HG03175 (cell line): ENCODE results near the gene CPPED1.

Experiments used
- ATAC-seq: cut with Tn5 transposase; IDR thresholded peaks from one replicate; pipeline ENCODE4 v1.9.1; 2021; ENCODE audit warnings: mild to moderate bottlenecking, moderate library complexity; ENCODE audit not compliant: unreplicated experiment

Gene CPPED1

GRCh38 chr16:12655537-12655936 lies 148.2 kb downstream of the CPPED1 start:
- ATAC-seq, result no peak

- ATAC-seq, result no peak
Observed at GRCh38 chr16:12653820-12654392, 149.8 kb downstream of the CPPED1 start.

DNA sequence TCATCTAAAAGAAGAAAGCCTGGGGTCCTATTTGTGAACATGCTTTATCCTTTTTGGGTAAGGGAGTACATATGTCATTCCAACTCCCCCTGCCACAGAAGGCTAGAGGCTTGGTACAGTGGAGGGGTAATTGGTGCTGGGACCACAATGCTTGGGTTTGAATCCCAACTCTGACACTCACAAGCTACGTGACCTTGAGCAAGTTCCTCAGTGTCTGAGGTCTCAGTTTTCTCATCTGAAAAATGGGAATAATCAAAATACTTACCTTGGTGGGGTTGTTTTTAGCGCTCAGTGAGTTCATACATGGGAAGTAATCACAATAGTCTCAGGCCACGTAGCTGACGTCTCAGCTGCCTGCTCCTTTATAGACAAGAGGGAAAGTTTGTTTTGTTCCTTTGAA lies 150.8 kb downstream of the CPPED1 start:
- no peak for ATAC-seq

DNA sequence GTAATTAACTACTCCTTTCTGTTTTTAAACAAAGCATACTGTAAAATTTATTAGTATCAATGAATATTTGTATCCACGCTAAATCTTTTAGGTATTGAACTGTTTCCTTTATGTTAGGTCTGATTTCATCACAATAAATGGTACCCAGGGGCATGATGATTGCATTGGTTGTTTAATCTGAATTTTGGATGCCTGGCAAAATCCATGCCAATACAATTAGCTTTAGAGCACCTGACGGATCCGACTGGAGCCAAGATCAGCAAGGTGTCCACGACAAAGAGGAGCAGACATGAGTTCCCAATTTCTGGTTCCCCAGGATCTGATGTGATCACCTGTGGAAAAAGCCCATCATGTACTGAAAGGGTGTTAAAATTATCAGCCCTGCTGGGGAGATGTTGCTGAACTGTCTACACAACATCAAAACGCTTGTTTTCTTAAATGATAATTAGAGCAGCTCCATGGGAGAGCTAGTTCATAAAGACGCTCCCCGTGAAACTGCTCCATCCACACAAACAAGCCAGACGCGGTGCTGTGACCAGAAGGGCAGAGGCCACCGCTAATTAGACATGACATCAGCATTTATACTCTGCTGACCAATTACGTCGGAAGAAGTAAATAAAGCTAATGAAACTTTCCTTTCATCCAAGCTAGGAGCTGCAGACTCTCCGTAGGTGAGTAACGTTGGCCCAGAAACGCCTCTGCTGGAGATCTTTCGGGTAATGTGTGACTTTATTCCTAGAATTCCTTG lies 151.7 kb downstream of the CPPED1 start:
- no peak for ATAC-seq

DNA sequence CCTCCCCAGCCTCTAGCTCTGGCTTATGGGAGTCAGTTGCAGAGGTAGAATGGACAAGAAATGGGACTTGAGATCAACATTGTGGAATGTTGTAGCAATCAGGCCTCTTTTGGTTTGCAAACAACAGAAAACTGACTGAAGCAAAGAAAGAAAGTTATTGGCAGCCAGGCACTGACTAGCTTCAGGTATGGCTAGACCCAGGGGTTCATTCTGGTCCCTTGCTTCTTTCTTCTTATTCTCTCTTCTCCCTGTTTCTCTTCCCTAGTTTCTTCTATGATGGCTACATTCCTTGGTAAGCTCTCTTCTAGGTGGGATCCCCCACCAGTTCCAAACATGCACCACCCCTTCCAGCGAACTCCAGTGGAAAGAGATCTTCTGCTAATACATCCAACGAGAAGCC lies 154.3 kb downstream of the CPPED1 start:
- ATAC-seq, result no peak

GRCh38 chr16:12646490-12647274 lies 157.0 kb downstream of the CPPED1 start:
- ATAC-seq, result no peak

DNA sequence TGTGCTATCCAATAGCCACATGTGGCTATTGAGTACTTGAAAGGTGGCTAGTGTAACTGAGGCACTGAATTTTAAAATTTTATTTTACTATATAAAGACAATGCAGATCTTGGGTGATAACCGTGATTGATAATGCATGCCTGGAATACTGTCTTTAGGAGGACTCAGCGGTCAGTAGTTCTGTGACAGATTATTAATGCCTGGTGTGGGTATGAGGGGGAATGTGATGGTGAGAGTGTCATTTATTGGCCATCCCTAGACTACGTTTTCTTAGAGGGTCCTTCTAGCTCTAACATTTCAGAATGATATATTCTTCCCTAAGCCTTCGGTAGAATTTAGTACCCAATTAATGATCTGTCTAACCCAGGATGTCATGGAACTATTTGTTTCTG lies 157.6 kb downstream of the CPPED1 start:
- no peak for ATAC-seq

DNA sequence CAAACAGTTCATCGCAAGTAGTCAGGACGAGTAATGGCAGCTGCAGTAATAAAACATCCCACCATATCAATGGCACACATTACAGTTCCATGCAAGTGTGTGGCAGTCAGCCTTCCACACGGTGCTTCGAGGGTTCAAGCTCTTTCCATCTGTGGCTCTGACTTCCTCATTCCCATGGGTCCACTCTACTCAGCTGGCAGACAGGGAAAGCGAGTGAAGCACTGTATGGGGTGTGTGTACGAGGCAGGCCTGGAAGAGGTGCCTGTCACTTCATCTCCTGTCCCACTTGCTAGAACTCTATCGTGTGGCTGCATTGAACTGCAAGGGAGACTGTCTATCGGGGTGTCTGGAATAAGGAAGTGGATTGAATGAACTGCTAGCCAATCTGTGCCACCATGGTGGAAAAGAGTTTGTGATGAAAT lies 160.6 kb downstream of the CPPED1 start:
- ATAC-seq, result no peak

DNA sequence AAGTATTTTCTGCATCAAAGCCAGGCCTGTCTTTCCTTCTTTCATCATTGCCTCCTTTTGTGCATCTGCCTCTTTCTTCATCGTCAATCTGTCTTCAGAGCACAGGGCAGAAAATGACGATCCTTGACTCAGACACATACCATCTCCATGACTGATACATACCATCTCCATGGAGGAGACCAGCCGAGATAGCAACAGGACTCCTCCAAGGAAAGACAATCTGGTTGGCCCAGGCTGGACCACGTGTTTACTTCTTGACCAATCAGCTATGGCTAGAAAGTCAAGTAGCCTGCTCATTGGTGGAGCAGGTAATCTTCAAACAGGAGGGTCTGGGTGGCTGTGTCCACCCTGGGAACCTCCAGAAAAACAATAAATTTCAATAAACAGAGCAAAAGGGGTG lies 164.6 kb downstream of the CPPED1 start:
- no peak for ATAC-seq

GRCh38 chr16:12637002-12637401 lies 166.7 kb downstream of the CPPED1 start:
- no peak for ATAC-seq

GRCh38 chr16:12629271-12629670 lies 174.4 kb downstream of the CPPED1 start:
- ATAC-seq, result no peak

GRCh38 chr16:12628536-12628935 lies 175.2 kb downstream of the CPPED1 start:
- no peak for ATAC-seq

- no peak for ATAC-seq
Observed at GRCh38 chr16:12627394-12627793, 176.3 kb downstream of the CPPED1 start.

GRCh38 chr16:12626411-12626810 lies 177.3 kb downstream of the CPPED1 start:
- no peak for ATAC-seq

DNA sequence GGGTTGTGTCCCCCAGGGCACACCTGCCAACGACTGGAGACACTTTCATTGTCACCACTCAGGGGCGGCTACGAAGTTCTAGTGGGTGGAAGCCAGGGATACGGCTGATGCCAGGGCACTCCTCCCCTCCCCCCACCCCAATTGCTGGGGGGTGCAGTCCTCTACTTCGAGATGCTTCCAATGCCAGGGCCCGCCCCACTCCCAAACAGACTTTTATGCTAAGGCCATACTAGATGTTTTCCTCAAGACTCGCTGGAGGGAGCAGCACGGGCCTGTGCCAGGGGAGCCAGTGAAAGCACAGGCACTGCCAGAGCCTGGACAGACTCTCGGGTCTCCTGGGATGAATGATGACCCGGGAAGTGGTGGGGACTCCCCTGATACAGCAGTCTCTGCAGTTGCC lies 178.0 kb downstream of the CPPED1 start:
- no peak for ATAC-seq

GRCh38 chr16:12625068-12625467 lies 178.6 kb downstream of the CPPED1 start:
- ATAC-seq, result no peak

GRCh38 chr16:12620150-12620549 lies 183.5 kb downstream of the CPPED1 start:
- ATAC-seq, result no peak

DNA sequence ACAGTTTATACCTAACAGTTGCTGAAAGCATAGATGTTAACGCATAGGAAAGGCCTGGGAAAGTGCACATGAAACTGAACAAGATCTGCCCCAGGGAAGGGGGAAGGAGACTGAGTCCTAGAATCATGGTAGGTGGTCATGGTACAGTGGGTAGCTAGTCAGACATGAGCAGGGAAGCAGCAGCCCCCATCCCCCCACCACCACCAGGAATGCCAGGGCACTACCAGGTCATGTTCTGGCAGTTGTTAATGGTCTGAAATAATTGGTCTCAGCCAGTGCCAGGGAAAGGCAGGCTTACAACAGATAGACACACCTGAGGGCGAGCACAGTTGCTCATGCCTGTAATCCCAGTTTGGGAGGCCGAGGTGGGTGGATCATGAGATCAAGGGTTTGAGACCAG lies 185.2 kb downstream of the CPPED1 start:
- no peak for ATAC-seq

DNA sequence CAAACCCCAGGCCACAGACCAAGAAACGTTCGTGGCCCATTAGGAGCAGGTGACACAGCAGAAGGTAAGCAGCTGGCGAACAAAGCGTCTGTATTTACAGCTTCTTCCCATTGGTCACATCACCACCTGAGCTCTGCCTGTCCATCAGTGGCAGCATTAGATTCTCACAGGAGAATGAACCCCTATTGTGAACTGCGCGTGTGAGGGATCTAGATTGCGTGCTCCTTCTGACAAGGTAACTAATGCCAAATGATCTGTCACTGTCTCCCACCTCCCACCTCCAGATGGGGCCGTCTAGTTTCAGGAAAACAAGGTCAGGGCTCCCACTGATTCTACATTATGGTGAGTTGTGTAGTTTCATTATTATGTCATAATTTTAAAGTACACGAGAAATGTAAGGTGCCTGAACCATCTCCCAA lies 186.3 kb downstream of the CPPED1 start:
- no peak for ATAC-seq

- ATAC-seq, result no peak
Observed at GRCh38 chr16:12614662-12615278, 188.9 kb downstream of the CPPED1 start.

GRCh38 chr16:12613992-12614661 lies 189.6 kb downstream of the CPPED1 start:
- ATAC-seq, result no peak
